ENCODE results near the gene GORAB.

DNA sequence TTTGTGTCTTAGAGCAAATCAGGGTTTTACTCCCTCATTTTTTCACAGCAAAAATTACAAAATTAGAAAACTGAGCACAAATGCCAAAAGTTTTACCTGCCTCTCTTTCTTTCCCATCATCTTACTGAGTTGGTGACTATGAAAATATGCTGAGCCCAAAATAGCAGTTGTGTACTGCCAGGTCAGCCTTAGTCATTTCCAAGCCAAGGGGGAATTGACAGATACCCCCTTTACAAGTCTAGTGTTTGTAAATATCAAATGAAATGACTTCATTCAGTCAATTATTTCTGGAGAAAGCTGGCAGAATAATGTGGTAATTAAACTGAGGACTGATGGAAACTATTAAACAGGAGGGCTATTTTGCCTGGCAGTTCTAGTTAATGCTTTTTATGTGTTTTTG lies 11.4 kb upstream of the GORAB start:
- no peak for TF ChIP-seq POLR2AphosphoS5 (IDR thresholded peaks at IDR 0.05)
- TF ChIP-seq, protein P1, sequence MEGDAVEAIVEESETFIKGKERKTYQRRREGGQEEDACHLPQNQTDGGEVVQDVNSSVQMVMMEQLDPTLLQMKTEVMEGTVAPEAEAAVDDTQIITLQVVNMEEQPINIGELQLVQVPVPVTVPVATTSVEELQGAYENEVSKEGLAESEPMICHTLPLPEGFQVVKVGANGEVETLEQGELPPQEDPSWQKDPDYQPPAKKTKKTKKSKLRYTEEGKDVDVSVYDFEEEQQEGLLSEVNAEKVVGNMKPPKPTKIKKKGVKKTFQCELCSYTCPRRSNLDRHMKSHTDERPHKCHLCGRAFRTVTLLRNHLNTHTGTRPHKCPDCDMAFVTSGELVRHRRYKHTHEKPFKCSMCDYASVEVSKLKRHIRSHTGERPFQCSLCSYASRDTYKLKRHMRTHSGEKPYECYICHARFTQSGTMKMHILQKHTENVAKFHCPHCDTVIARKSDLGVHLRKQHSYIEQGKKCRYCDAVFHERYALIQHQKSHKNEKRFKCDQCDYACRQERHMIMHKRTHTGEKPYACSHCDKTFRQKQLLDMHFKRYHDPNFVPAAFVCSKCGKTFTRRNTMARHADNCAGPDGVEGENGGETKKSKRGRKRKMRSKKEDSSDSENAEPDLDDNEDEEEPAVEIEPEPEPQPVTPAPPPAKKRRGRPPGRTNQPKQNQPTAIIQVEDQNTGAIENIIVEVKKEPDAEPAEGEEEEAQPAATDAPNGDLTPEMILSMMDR (IDR thresholded peaks at IDR 0.05), result no peak
